AG20443 (cell line): ENCODE results near the gene CNN2.

Experiments
- DNase-seq: peaks from one replicate; pipeline ENCODE4 v3.0.0; 2012; ENCODE audit warnings: low spot score, mixed read lengths

CNN2 gene

DNA sequence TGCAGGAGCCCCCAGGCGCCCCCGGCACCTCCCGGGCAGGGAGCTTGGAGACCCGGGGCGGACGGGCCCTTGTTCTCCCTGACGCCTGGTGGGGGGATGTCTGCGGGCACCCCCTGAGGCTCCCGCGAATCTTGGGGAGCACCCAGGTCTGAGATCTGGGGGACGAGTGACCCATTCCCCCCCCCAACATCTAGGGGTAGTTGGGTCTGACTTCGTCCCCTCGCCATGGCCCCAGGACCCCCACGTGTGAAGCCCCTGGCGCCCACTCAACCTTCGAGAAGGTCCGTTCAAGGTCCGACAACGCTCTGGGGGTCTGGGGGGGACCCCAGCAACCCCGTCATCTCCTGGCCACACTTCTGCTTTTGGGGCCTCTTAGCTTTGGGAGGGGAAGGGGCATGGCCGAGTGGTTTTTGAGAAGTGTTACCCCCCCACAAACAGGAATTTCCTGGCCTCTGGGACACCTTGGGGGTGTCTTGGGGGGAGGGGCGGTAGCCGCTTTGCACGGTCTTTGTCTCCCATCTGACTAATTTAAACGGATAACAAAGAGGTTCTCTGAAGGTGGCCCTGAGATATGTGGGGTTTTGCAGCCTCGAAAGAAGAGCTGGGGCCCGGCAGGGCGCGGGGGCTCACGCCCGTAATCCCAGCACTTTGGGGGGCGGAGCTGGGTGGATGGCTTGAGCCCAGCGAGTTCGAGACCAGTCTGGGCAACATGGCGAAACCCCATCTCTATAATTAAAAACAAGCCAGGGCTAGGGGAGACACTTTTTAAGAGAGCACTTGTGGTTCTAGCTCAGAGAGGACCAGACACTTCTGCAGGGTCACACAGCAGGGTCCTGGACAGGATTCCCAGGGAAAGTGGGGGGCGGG lies 608 bp downstream of the CNN2 start:
- DNase-seq: no peak

DNA sequence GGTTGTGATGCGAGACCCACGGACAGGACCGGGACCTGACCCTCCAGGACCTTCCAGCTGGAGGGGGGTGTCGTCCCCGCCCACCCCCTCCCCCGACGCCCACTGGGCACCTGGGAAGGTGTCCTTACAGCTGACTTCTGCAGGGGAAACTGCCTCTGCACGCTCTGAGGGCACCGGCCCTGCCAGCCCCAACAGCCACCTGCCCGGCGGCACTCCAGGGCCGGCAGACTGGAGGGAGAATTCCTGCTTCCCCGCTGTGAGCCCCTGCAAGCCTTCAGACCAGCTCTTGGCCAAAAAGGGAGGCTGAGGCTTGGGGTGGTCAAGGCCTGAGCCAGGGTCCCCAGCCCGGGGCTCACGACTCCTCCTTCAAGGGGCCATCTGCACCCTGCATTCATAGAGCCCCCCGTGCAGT lies 1.2 kb downstream of the CNN2 start:
- DNase-seq: no peak

DNA sequence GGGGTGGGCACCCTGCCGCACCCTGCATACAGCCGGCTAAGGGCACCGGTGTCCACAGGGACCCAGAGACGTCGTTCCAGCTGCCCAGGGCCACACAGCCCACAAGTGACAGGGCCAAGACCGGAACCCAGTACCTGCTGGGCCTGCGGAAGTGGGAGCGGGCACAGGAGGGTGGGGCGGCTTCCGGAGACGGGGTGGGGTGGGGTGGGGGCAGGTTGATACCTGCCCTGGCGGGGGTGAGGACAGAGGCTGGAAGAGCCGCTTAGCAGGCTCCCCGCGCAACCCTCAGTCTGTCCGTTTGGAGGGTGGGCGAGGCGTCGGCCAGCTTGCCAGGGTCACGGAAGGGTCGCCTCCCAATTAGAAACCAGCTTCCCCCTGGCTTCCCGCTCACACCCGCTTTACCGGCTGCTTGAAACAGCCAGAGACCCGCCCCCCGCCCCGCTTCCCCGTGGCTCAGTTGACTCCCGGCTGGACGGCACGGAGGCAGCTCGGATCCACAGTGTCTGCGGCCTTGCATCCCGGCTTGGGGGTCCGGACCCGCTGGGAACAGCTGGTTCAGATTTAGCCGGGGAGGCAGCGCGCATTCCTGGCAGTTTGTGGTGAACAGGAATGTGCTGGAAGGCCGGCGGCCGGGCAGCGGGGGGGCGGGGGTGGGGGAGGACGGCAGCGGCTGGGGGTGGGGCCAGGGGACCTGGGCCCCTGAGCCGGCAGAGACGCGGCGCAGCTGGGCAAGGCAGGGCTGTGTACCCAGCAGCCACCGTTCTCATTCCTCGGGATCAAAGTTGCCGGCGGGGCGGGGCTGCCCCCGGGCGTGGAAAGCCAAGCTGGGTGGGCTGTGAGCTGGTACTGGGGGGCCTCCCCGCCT lies 1.9 kb downstream of the CNN2 start:
- peak; percentile 95 for DNase-seq

DNA sequence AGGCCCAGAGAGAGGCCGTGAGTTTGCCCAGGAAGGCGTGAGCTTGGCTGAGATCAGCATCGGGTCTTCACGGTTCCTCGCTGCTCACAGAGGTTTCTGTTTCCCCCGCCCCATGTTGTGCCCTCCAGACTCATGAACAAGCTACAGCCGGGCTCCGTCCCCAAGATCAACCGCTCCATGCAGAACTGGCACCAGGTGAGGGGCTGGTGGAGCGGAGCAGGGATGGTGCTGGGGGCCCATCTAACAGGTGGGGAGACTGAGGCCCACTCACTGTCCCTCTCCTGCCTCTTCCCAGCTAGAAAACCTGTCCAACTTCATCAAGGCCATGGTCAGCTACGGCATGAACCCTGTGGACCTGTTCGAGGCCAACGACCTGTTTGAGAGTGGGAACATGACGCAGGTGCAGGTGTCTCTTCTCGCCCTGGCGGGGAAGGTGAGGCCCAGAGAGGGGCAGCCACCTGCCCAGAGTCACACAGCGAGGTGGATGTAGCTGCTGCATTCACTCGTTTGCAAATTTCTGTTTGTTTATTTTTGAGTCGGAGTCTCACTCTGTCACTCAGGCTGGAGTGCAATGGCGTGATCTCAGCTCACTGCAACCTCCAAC lies 6.0 kb downstream of the CNN2 start:
- DNase-seq: no peak

DNA sequence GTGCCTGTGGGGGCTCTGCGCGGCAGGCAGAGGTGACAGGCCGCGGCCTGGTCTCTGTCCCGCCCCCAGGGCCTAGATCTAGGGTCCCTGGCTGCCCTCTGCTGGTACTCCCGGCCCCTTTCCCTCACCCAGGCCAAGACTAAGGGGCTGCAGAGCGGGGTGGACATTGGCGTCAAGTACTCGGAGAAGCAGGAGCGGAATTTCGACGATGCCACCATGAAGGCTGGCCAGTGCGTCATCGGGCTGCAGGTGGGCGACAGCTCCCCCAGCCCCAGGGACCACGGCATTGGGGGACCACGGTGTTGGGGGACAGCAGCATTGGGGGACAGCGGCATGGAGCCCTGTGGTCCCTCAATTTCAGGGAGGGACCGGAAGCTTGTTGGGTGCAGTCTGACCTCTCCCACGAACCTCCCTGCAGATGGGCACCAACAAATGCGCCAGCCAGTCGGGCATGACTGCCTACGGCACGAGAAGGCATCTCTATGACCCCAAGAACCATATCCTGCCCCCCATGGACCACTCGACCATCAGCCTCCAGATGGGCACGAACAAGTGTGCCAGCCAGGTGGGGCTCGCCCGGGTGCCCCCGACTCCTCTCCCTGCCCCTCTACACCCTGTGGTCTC lies 9.7 kb downstream of the CNN2 start:
- DNase-seq: no peak

DNA sequence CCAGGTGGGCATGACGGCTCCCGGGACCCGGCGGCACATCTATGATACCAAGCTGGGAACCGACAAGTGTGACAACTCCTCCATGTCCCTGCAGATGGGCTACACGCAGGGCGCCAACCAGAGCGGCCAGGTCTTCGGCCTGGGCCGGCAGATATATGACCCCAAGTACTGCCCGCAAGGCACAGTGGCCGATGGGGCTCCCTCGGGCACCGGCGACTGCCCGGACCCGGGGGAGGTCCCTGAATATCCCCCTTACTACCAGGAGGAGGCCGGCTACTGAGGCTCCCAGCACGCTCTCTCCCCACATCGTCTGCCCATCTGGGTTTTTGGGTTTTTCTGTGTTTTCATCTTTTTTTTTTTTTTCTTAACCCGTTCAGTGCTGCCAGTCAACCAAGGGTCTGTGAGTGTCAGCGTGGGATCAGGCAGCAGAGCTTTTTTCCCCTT lies 11.2 kb downstream of the CNN2 start:
- no peak for DNase-seq

DNA sequence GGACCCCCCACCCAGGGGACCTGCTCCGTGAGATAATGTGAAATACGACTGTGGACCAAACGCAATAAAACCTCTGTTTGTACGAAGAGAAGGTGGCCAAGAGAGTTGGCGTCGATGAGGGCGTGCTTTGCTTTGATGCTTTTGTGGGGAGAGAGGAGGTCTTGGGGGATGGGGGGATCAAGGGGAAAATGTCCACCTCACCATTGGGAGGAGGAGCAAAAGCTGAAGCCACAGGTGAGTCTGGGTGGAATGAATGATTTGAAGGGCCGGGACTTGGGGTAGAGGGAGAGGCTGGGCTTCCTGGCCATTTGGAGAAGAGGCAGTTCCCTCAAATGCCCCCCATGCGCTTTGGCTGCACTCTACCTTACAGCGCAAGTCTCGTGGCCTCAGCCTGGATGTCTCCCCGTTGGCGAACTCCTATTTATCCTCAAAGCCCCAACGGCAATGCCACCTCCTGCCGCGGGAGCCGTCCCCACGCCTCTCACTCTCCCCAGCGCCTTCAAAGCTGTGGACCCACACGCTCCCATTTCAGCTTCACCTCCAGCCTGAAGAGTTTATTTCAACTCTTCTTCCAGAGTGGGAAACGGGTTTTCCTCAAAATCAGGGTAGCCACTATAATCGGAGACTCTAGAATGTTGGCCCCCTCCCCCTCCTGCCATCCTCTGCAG lies 12.7 kb downstream of the CNN2 start:
- no peak for DNase-seq

DNA sequence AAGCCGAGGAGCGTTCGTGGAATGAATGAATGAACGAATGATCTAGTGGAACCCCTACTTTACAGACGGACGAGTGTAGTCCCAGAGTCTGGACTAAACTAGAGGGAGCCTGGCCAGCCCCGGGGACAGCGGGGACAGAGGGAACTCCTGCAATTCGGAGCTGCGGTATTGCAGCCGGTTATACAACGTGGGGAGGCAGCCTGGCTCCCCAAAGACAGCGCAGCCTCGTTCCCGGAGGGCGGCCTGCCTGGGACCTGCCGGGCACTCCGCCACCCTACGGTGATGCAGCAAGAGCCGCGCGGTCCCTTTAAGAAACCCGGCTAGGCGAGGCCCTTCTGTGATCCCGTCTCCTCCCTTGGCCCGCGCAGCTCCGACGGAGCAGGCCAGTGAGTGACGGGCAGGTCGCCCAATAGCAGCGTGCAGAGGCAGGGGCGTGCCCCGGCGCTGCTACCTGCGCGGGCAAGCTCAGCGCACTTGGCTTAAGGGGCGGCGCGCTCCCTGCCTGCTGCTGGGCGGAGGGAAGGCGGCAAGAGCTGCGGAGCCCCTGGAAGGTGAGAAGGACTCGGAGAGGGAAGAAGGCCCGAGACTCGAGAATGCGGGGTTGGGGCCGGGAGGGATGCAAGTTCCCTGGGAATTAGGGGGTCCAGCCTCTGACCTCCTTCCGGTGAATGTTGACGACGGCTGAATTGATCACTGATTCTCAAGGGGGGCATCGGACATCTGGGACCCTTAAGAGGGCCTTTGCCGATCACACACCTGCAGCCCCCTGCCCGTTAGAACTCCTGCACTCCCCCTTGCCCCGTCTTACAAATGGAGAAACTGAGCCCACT lies 13.5 kb downstream of the CNN2 start, which contains the start of gene ABCA7:
Gene ABCA7, plus strand, starts transcription at position 462 of the 830 bp plus-strand sequence. CDS start 1,255 bp downstream, outside the sequence.
- peak; percentile 95 for DNase-seq

DNA sequence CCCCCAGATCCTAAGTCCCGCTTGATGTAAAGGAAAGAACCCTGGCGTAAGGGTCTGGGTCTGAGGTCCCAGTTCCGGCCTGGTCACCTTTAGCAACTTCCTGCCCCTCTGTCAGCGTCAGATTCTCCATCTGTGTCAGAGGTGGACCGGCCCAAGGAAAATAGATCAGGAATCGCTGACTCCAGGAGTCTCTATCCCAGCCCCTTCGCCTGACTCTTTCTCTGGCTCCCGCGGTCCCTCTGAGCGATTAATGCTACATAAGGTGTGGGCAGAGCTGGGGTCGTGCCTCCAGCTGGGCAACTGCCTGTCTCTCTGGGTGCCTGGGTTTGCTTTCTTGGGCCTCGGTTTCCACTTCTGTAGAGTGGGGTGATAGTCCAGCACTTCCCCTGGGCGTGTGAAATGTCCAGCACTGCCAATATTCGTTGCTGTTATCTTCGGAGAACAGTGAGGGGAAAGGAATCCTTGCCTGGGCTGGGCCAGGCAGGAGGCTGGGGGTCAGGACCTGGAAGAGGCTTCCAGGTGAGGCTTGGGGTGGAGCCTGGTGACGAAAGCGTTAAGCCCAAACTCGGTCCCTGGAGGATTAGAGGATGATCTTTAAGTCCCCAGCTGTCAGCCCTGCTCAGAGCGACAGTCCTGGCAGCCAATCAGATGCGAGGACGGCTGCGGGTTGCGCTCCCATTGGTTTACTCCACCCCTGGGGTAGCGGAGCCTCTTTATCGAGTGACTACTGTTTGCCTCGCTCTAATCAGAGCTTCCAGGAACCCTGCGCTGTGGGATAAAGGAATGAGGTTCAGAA lies 14.3 kb downstream of the CNN2 start:
- peak; percentile 96 for DNase-seq

DNA sequence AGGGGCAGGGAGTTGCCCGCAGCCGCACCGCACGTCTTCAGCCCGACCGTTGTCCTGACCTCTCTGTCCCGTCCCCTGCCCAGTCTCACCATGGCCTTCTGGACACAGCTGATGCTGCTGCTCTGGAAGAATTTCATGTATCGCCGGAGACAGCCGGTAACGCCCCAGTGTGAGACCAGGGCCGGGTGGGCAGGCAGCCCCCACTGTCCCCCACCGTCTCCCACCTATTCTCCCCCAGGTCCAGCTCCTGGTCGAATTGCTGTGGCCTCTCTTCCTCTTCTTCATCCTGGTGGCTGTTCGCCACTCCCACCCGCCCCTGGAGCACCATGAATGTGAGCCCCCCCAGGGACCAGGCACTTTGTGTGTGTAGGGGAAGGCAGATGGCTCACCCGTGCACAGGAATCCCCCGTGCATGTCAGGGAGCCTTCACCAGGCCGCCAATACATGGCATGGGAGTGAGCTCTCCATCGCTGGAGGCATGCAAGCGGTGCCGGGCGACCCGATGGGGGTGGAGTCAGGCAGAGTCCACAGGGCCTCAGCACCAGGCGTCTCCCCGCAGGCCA lies 14.9 kb downstream of the CNN2 start:
- no peak for DNase-seq

DNA sequence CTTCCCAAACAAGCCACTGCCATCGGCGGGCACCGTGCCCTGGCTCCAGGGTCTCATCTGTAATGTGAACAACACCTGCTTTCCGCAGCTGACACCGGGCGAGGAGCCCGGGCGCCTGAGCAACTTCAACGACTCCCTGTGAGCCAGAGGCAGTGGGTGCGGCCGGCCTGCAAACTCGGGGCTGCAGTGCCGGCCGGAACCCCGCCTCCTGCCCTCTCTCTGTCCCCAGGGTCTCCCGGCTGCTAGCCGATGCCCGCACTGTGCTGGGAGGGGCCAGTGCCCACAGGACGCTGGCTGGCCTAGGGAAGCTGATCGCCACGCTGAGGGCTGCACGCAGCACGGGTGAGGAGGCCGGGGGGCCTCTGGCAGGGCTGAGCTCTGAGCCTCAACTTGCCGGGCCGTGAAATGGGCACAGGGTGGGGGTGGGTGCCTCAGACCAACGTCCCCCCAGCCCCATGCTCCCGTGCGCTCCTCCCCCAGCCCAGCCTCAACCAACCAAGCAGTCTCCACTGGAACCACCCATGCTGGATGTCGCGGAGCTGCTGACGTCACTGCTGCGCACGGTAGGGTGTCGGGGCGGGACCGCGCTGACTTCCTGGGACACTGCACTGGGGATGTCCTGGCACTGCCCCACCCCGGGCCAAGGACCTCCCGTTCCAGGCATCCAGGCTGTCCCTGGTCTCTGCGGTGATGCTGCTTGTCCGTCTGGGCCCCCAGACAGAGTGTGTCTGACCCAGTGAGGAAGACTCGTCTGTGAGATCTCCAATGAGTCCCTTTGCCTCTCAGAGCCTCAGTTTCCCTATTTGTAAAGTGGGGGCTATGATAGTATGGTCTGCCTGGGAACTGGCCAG lies 15.7 kb downstream of the CNN2 start:
- no peak for DNase-seq

DNA sequence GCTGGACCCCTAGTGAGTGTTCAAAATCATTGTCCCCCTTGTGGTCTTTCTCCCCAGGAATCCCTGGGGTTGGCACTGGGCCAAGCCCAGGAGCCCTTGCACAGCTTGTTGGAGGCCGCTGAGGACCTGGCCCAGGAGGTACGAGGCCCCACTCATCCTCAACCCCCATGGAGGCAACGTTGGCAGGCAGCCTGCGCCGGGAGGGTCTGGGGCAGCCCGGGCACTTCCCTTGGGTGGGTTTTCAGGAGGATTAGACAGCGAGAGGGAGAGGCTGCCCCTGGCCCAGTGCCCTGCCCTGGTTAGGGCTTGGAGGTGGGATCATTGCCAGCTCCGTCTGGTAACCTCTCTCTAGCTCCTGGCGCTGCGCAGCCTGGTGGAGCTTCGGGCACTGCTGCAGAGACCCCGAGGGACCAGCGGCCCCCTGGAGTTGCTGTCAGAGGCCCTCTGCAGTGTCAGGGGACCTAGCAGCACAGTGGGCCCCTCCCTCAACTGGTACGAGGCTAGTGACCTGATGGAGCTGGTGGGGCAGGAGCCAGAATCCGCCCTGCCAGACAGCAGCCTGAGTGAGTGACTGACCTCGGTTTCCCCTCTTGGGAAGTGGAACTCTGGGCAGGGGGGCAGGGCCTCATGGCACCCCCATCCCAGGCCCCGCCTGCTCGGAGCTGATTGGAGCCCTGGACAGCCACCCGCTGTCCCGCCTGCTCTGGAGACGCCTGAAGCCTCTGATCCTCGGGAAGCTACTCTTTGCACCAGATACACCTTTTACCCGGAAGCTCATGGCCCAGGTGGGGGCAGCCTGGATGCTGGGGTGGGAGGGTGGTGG lies 16.5 kb downstream of the CNN2 start:
- peak; percentile 52 for DNase-seq

DNA sequence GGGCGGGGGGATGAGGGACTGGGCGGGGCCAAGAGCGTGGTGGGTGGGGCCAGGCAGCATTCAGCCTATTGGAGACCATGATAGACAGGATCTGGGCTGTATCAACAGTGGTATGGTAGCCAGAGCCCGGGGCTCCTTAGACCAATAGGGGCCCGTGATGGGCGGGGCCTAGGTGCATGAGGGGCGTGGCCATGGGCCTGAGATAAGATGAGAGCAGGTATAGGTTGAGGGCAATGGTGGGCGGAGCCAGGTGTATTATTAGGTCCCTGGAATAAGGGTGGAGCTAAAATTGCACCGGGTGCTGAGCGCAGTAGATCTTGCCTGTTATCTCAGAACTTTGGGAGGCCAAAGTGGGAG lies 18.8 kb downstream of the CNN2 start:
- DNase-seq: no peak

DNA sequence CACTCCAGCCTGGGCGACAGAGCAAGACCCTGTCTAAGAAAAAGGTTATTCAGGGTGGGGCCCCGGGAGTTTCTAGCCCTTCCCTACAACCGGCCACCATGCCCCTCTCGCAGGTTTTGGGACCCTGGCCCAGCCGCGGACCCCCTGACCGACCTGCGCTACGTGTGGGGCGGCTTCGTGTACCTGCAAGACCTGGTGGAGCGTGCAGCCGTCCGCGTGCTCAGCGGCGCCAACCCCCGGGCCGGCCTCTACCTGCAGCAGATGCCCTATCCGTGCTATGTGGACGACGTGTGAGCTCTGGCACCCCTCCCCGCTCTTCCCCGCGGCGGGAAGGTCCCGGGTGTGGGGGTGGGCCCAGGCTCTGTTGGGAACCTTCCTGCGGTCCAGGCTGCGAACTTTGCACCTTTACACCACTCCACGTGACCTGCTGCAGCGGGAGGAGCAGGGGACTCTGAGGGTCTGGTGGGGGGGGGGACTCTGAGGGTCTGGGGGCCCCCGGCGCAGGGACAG lies 19.8 kb downstream of the CNN2 start:
- DNase-seq: no peak

DNA sequence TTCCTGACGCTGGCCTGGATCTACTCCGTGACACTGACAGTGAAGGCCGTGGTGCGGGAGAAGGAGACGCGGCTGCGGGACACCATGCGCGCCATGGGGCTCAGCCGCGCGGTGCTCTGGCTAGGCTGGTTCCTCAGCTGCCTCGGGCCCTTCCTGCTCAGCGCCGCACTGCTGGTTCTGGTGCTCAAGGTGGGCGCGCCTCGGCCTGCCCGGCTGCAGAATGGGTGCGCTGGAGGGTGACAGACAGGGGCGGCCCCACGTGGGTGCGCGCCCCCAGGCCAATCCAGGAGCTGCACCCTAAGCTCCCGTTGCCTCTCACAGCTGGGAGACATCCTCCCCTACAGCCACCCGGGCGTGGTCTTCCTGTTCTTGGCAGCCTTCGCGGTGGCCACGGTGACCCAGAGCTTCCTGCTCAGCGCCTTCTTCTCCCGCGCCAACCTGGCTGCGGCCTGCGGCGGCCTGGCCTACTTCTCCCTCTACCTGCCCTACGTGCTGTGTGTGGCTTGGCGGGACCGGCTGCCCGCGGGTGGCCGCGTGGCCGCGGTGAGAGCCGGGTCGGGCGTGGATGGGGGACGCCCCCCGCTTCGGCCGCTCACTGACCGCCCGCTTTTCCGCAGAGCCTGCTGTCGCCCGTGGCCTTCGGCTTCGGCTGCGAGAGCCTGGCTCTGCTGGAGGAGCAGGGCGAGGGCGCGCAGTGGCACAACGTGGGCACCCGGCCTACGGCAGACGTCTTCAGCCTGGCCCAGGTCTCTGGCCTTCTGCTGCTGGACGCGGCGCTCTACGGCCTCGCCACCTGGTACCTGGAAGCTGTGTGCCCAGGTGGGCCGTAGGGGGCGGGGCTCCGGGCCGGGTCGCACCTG lies 20.7 kb downstream of the CNN2 start:
- DNase-seq: no peak

DNA sequence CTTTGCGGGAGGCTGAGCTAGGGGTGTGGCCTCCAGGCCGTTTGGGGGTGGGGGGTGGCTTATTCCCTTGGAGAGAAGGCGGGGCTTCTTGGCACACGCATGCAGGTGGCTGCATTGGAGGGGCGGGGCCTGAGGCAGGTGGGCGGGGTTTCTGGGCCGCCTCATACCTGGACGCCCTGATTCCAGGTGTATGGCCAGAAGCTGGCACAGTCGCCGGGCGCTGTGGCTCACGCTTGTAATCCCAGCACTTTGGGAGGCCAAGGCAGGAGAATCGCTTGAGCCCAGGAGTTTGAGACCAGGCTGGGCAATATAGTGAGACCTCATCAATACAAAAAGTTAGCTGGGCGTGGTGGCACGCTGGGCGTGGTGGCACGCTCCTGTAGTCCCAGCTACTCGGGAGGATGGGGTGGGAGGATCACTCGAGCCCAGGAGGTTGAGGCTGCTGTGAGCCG lies 21.3 kb downstream of the CNN2 start:
- no peak for DNase-seq
